WTC11 (cell line): ENCODE data around the gene ADAM11.

Source experiments
- CTCF ChIP-seq: fragments of 200-600 bp; IDR thresholded peaks from 2 replicates; pipeline ENCODE4 v1.8.0; 2022; ENCODE audit warnings: antibody characterized with exemption
- MAX ChIP-seq: sonication (generic); formaldehyde crosslinking; IDR thresholded peaks from 2 replicates; pipeline ENCODE4 v1.8.0; 2022; ENCODE audit warnings: mild to moderate bottlenecking, missing genetic modification reagents
- SMAD3 ChIP-seq: sonication (generic); formaldehyde crosslinking; IDR thresholded peaks from 2 replicates; pipeline ENCODE4 v1.8.0; 2022; ENCODE audit warnings: missing genetic modification reagents, mild to moderate bottlenecking, borderline replicate concordance
- ZNF263 ChIP-seq: sonication (generic); formaldehyde crosslinking; IDR thresholded peaks from 2 replicates; pipeline ENCODE4 v1.8.1; 2022; ENCODE audit warnings: low read depth, mild to moderate bottlenecking, moderate library complexity, missing genetic modification reagents

GRCh38 chr17:44761932-44762810 is 3.4 kb downstream of the ADAM11 start:
- TF ChIP-seq MAX (CRISPR knock-in tag): no peak
- TF ChIP-seq CTCF: no peak
- TF ChIP-seq ZNF263 (CRISPR knock-in tag): no peak
- no peak for TF ChIP-seq SMAD3 (CRISPR knock-in tag)
